OCI-LY1 (cell line): ENCODE measurements around the gene ATOH1.

Experiments
- EZH2 ChIP-seq: fragments of 200-600 bp; sonication (generic), shearing (Covaris generic); IDR thresholded peaks from 2 replicates; pipeline ENCODE4 v1.8.0; 2017; ENCODE audit warnings: borderline replicate concordance, mixed run types, mild to moderate bottlenecking, antibody characterized with exemption, low read length, moderate library complexity, mixed read lengths
- TF ChIP-seq, protein P1 (sequence below): fragments of 200-600 bp; sonication (generic), shearing (Covaris generic); IDR thresholded peaks from 2 replicates; pipeline ENCODE4 v1.5.1; 2017; ENCODE audit warnings: mild to moderate bottlenecking, antibody characterized with exemption, low read length, moderate library complexity, mixed read lengths

DNA sequence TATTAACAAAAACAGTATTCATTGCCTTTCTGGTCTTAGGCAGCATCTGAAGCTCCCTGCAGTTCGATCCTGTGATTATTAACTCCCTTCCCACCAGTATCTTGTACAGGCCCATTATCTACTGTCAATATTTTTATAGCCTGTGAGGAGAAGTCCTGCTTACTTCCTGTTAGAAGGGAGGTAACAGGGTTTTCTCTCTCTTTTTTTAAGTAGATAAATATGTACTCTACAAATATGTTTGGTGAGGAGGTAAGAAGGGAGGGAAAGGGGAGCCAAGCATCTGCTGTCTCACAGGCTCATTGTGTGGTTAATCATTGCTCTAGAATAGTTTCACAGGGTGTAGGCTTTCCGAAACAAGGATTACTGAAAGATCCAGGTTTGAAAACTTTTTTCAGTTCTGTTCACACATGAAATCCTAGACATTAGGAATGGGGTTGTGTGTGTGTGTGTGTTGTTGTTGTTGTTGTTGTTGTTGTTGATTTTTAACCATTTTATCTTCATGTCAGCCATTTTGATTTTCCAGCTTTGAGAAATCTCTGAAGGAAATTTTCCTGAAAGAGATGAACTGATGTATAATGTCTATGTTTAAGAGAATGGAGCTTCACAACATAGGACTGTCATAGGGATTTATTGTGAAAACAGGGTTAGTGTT is 14.2 kb downstream of the ATOH1 start:
- TF ChIP-seq, protein P1, sequence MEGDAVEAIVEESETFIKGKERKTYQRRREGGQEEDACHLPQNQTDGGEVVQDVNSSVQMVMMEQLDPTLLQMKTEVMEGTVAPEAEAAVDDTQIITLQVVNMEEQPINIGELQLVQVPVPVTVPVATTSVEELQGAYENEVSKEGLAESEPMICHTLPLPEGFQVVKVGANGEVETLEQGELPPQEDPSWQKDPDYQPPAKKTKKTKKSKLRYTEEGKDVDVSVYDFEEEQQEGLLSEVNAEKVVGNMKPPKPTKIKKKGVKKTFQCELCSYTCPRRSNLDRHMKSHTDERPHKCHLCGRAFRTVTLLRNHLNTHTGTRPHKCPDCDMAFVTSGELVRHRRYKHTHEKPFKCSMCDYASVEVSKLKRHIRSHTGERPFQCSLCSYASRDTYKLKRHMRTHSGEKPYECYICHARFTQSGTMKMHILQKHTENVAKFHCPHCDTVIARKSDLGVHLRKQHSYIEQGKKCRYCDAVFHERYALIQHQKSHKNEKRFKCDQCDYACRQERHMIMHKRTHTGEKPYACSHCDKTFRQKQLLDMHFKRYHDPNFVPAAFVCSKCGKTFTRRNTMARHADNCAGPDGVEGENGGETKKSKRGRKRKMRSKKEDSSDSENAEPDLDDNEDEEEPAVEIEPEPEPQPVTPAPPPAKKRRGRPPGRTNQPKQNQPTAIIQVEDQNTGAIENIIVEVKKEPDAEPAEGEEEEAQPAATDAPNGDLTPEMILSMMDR = no peak
- TF ChIP-seq EZH2 = no peak
